Heart right ventricle (tissue), 16 donors: Measurements from ENCODE around the gene COL1A1. TPM values are rescaled to one million over a fixed set of nuclear protein-coding genes. Genes with fewer than 3 reads are reported as not detected.
A peak's percentile ranks its signal among the peaks of the same experiment; 100 is the strongest.

Source experiments
- ATAC-seq, 8 donors: fragments of 200-7000 bp; cut with Tn5 transposase; one replicate each; pipeline ENCODE4 v1.9.1; 2020; ENCODE audit warnings: mild to moderate bottlenecking in 8 of 8, moderate library complexity in 8 of 8, moderate number of reproducible peaks in 1 of 8
- DNase-seq, 2 donors: peaks; one replicate each; pipeline ENCODE4 v3.0.0-alpha.2; 2020
- H3K27ac ChIP-seq, 10 donors: fragments of 200-600 bp; sonication (generic) in 2 of 10; one replicate each; pipeline versions ENCODE4 v1.5.0 to v1.8.0; 2020 to 2022; ENCODE audit warnings: mild to moderate bottlenecking in 3 of 10
- H3K27me3 ChIP-seq, 7 donors: fragments of 200-600 bp; one replicate each; pipeline ENCODE4 v1.8.0; 2021 to 2022; ENCODE audit warnings: mild to moderate bottlenecking in 2 of 7
- H3K36me3 ChIP-seq, 9 donors: fragments of 200-600 bp; sonication (generic) in 1 of 9; one replicate each; pipeline versions ENCODE4 v1.5.0 to v1.8.0; 2020 to 2022; ENCODE audit warnings: mild to moderate bottlenecking in 2 of 9
- H3K4me1 ChIP-seq, 9 donors: fragments of 200-600 bp; sonication (generic) in 1 of 9; one replicate each; pipeline versions ENCODE4 v1.5.0 to v1.8.0; 2020 to 2022; ENCODE audit warnings: mild to moderate bottlenecking in 4 of 9
- H3K4me3 ChIP-seq, 10 donors: fragments of 200-600 bp; sonication (generic) in 2 of 10; one replicate each; pipeline versions ENCODE4 v1.5.0 to v1.8.0; 2020 to 2022; ENCODE audit warnings: mild to moderate bottlenecking in 7 of 10, moderate library complexity in 2 of 10
- H3K9me3 ChIP-seq, 11 donors: fragments of 200-600 bp in 10 of 11; sonication (generic) in 2 of 11; one replicate each; pipeline versions ENCODE4 v1.5.0 to v1.8.0; 2013 to 2022; ENCODE audit warnings: mild to moderate bottlenecking in 2 of 11, control low read depth in 1 of 11, moderate library complexity in 1 of 11
- CTCF ChIP-seq, 9 donors: fragments of 200-600 bp; sonication (generic) in 2 of 9; IDR thresholded peaks; one replicate each; pipeline versions ENCODE4 v1.5.0 to v1.8.0; 2021 to 2022; ENCODE audit warnings: antibody characterized with exemption in 9 of 9, mild to moderate bottlenecking in 5 of 9, moderate library complexity in 1 of 9
- WGBS, 2 donors: extraction: QIAGEN DNeasy Blood & Tissue Kit; methylation state at CpG; one replicate each; pipeline ENCODE4 v1.1.7; 2013; ENCODE audit warnings: inconsistent platforms in 1 of 2; 5-methylcytosine and 5-hydroxymethylcytosine counted together
- intact Hi-C, 10 donors: fragments of 100-400 bp; cut with DNase I; formaldehyde crosslinking; loops; one replicate each; pipeline versions ENCODE4 v1.11.1 to v1.14.2; 2022
- polyA plus RNA-seq, 2 donors: library from polyadenylated mRNA; stranded (reverse); fragments of 200-250 nt; gene quantifications; one replicate each; pipeline ENCODE4 v1.2.3, GENCODE V29; 2013
- total RNA-seq, 10 donors: library from RNA; stranded (reverse); fragmentation: NEBNext Ultra II Directional in 3 of 10; extraction: Animal tissue kit (Norgen Biotek cat#: 25700) in 3 of 10; gene quantifications; one replicate each; pipeline versions ENCODE4 v1.2.1 to v1.2.4, GENCODE V29; 2021 to 2023
- donor health status: Arrhythmogenic right ventricular cardiomyopathy.
- donor health status: ischemic (EF 13 %, LVEDD 7.1; RV severe dilation, severe dysfunction).
- donor health status: healthy with polysubstance abuse.
- donor health status: DM: no; HTN: yes; CAD: no.
- donor health status: DM: no; HTN: no; CAD: no.
- donor health status: ischemic (EF 25% LVEDD 6.9; RV normal size, moderate dysfunction).
- donor health status: ischemic (EF 25% LVEDD 5.7; RV mildly dilated, moderate dysfunction).
- donor health status: healthy.
- donor health status: DM: yes; HTN: yes; CAD: no.
- donor health status: Ischemic cardiomyopathy.
- donor health status: ischemic (EF 35%, LVEDD 5.7; RV mildly dilated, moderate dysfunction).
- donor health status: nonischemic (EF 11% LVEDD 7.7; RV severe dilation, severe dysfunction).
- donor health status: DM: yes; HTN: yes; CAD: no.
- donor health status: PGD.
- donor health status: ischemic (EF 29% LVEDD 5.4; RV normal size, mild dysfunction).
- donor health status: nonischemic (EF 23%, LVEDD 6.1; RV moderate dilation, normal function).

COL1A1 gene
- total and polyA plus RNA-seq, 12 donors, result 30.2 to 455 (median 45.9) TPM

DNA sequence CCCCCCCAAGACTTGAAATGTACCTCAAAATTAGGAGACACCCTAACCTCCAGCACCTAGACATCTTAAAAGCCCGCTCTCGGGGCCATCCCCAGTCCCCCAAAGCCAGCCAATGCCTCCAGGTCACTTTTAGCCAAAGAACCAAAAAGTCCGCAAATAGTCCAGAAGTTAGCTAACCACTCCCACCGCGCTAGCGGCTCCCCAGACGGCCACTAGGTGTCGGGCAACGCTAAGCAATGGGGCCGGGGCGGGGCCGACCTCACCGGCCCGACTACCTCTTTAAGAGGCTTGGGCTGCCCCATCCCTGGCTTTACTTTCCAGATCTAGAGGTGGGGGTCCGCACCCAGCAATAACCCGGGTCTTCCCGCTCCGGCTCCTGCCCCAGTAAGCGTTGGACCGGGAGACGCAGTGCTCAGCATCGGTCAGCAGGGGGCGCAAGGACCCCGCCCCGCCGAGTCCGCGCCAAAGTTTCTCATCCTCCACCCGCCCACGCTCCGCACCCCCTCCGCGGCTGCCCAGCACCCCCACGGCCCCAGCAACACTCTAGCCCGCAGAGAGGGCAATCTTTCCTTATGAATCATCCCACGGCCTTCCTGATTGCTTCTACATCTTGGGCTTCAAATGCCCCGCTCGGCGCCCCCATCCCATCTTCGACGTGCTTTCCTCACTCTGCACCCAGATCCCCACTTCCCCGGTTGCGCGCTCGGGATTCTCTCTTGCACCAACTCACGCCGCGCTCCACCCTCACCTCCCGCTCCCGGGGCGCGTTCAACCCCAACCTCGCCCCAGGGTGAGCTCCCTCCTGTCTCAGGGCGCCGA is 765 bp downstream of the COL1A1 start:
- peak; percentile 98 to 100 (median 99) for TF ChIP-seq CTCF (IDR thresholded peaks at IDR 0.05)
- Histone ChIP-seq H3K4me3 (peak overlapping the region; percentile 13 to 65 (median 60)), H3K27ac (peak overlapping the region; percentile 70 to 93 (median 84)), H3K36me3 (peaks cover 0 to 36% (median 18%) of the 10 kb centered on the region in 9 donors), H3K9me3 (no peaks in the 10 kb centered on the region), H3K27me3 (peaks cover 0 to 47% (median 29%) of the 10 kb centered on the region in 7 donors), H3K4me1 (peaks cover 3 to 59% (median 26%) of the 10 kb centered on the region in 9 donors)
- WGBS, 2 donors, result 1 to 2% methylated on average over 55 of the region's 55 CpGs
- peak; percentile 76 to 91 (median 84) for ATAC-seq
- DNase-seq, result peak; percentile 88
- intact Hi-C loops, result loop anchor here (1.0 to 5.0 kb wide), 7 partner anchors 70 to 106 kb away; partner anchors contain the start of gene TMEM92 (in 1 of the 10)

GRCh38 chr17:50199803-50200456 is 1.5 kb downstream of the COL1A1 start:
- DNase-seq (peak; percentile 87 to 93), ATAC-seq (peak; percentile 80 to 93 (median 90))
- 1 to 2% methylated on average over 36 of the region's 36 CpGs for WGBS, 2 donors
- H3K4me1 ChIP-seq, result peaks cover 3 to 51% (median 26%) of the 10 kb centered on the region in 9 donors
- H3K36me3 ChIP-seq, result peaks cover 0 to 43% (median 25%) of the 10 kb centered on the region in 9 donors
- H3K27ac ChIP-seq, result peak overlapping the region; percentile 3 to 93 (median 84)
- no peak for TF ChIP-seq CTCF (IDR thresholded peaks at IDR 0.05)
- H3K4me3 ChIP-seq, result peak overlapping the region in 9 of 10 donors; percentile 21 to 65 (median 62)
- intact Hi-C loops, result loop anchor here (1.0 to 5.0 kb wide), 8 partner anchors 31 to 106 kb away; partner anchors contain the start of gene TMEM92 (in 1 of the 10)
- H3K9me3 ChIP-seq, result no peaks in the 10 kb centered on the region
- H3K27me3 ChIP-seq, result peaks cover 0 to 47% (median 29%) of the 10 kb centered on the region in 7 donors

DNA sequence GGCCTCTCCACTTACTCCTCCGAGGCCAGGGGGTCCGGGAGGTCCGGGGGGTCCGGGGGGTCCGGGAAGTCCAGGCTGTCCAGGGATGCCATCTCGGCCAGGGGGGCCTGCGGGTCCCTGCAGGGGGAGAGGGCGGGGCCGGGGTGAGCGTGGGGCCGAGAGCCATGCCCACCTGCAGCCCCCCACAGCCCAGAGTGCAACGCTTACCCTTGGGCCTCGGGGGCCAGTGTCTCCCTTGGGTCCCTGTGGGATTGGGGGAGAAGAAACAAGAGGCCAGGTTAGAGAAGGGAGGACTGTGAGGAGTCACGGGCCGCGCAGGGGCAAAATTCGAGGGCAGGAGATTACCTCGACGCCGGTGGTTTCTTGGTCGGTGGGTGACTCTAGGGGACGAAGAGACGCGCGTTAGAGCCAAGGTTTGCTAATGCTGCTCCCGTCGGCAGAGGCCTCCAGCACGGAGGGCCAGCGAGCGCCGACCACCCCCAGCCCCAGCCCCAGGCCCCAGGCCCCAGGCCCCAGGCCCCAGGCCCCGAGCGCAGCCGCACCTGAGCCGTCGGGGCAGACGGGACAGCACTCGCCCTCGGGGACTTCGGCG is 2.1 kb downstream of the COL1A1 start:
- 25 to 30% methylated on average over 41 of the region's 41 CpGs for WGBS, 2 donors
- no peak for DNase-seq
- H3K27ac ChIP-seq, result peak overlapping the region; percentile 3 to 93 (median 81)
- no peak for TF ChIP-seq CTCF (IDR thresholded peaks at IDR 0.05)
- peaks cover 3 to 45% (median 26%) of the 10 kb centered on the region in 9 donors for H3K4me1 ChIP-seq
- peak in 1 of 8 donors; percentile 11 for ATAC-seq
- H3K36me3 ChIP-seq, result peaks cover 0 to 50% (median 26%) of the 10 kb centered on the region in 9 donors
- intact Hi-C loops, result loop anchor here in 1 of 10 donors (2.0 kb wide), 1 partner anchor 31 kb away; no protein-coding TSS in a partner anchor
- no peaks in the 10 kb centered on the region for H3K9me3 ChIP-seq
- H3K4me3 ChIP-seq, result peak overlapping the region in 9 of 10 donors; percentile 21 to 65 (median 62)
- peaks cover 0 to 47% (median 29%) of the 10 kb centered on the region in 7 donors for H3K27me3 ChIP-seq
